Brain microvascular endothelial cell (primary cell): ENCODE results near the gene VRK3.

ENCODE experiments used
- DNase-seq: peaks from one replicate; pipeline ENCODE4 v3.0.0-alpha.2; 2020
- H3K27ac ChIP-seq: fragments of 250-450 bp; sonication (Bioruptor Pico); 2 replicates; pipeline ENCODE4 v1.5.1; 2020; ENCODE audit warnings: mild to moderate bottlenecking, moderate library complexity
- H3K27me3 ChIP-seq: fragments of 250-450 bp; sonication (Bioruptor Pico); replicated peaks from 2 replicates; pipeline ENCODE4 v1.5.1; 2020; ENCODE audit warnings: mild to moderate bottlenecking
- H3K36me3 ChIP-seq: fragments of 250-450 bp; sonication (Bioruptor Pico); replicated peaks from 2 replicates; pipeline ENCODE4 v1.5.1; 2020; ENCODE audit warnings: mild to moderate bottlenecking
- H3K4me3 ChIP-seq: 2 replicates; pipeline ENCODE4 v1.5.1; 2011; ENCODE audit warnings: low read depth, mild to moderate bottlenecking, control low read depth, low read length, moderate library complexity
- in situ Hi-C: cut with HindIII; loops from 2 replicates; pipeline ENCODE4 v1.10.0; 2017; ENCODE audit warnings: low sequenced_read_pairs, low pct_ligation_motif_present
- TF ChIP-seq, protein P1 (sequence below): IDR thresholded peaks from 2 replicates; pipeline ENCODE4 v1.5.1; 2011; ENCODE audit warnings: low read depth, mild to moderate bottlenecking, moderate library complexity, low read length, control low read depth, inconsistent platforms; ENCODE audit errors: missing control alignments

Gene VRK3

DNA sequence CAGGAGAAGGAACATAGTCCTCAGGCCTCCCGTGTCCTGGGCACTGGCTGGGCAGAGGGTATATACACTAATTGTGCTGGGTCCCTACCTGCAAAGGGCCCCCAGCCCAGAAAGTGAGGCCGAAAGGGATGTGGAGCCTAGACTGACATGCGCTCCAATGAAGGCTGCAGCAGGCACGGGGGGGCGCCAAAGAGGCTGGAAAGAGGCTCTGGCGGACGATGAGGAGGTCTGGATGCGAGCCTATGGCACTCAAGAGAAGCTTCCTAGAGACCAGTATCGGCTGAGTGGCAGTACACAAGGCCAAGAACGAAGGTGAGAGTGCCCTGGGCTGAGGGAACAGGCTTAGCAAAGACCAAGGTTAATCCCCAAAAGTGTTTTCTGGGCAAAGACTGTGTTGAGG is 16.6 kb downstream of the VRK3 start:
- TF ChIP-seq, protein P1, sequence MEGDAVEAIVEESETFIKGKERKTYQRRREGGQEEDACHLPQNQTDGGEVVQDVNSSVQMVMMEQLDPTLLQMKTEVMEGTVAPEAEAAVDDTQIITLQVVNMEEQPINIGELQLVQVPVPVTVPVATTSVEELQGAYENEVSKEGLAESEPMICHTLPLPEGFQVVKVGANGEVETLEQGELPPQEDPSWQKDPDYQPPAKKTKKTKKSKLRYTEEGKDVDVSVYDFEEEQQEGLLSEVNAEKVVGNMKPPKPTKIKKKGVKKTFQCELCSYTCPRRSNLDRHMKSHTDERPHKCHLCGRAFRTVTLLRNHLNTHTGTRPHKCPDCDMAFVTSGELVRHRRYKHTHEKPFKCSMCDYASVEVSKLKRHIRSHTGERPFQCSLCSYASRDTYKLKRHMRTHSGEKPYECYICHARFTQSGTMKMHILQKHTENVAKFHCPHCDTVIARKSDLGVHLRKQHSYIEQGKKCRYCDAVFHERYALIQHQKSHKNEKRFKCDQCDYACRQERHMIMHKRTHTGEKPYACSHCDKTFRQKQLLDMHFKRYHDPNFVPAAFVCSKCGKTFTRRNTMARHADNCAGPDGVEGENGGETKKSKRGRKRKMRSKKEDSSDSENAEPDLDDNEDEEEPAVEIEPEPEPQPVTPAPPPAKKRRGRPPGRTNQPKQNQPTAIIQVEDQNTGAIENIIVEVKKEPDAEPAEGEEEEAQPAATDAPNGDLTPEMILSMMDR: peak; percentile 59
- in situ Hi-C loops: no loop called here
- H3K27ac ChIP-seq: no peak overlapping the region
- no peak for DNase-seq
- peaks cover 48% of the 10 kb centered on the region for H3K36me3 ChIP-seq
- no peaks in the 10 kb centered on the region for H3K27me3 ChIP-seq
- H3K4me3 ChIP-seq: no peak overlapping the region

GRCh38 chr19:50007947-50008346 is 17.2 kb downstream of the VRK3 start:
- H3K27ac ChIP-seq: no peak overlapping the region
- H3K36me3 ChIP-seq: peaks cover 48% of the 10 kb centered on the region
- TF ChIP-seq, protein P1: no peak
- H3K4me3 ChIP-seq: no peak overlapping the region
- DNase-seq: no peak
- no peaks in the 10 kb centered on the region for H3K27me3 ChIP-seq
- in situ Hi-C loops: no loop called here

GRCh38 chr19:50007170-50007569 is 18.0 kb downstream of the VRK3 start:
- H3K4me3 ChIP-seq: no peak overlapping the region
- TF ChIP-seq, protein P1: no peak
- DNase-seq: no peak
- no peaks in the 10 kb centered on the region for H3K27me3 ChIP-seq
- H3K36me3 ChIP-seq: peaks cover 50% of the 10 kb centered on the region
- in situ Hi-C loops: no loop called here
- no peak overlapping the region for H3K27ac ChIP-seq

GRCh38 chr19:50005428-50005827 is 19.7 kb downstream of the VRK3 start:
- TF ChIP-seq, protein P1: no peak
- in situ Hi-C loops: no loop called here
- Histone ChIP-seq H3K4me3 (no peak overlapping the region), H3K27ac (no peak overlapping the region), H3K36me3 (peaks cover 61% of the 10 kb centered on the region), H3K27me3 (no peaks in the 10 kb centered on the region)
- DNase-seq: no peak

DNA sequence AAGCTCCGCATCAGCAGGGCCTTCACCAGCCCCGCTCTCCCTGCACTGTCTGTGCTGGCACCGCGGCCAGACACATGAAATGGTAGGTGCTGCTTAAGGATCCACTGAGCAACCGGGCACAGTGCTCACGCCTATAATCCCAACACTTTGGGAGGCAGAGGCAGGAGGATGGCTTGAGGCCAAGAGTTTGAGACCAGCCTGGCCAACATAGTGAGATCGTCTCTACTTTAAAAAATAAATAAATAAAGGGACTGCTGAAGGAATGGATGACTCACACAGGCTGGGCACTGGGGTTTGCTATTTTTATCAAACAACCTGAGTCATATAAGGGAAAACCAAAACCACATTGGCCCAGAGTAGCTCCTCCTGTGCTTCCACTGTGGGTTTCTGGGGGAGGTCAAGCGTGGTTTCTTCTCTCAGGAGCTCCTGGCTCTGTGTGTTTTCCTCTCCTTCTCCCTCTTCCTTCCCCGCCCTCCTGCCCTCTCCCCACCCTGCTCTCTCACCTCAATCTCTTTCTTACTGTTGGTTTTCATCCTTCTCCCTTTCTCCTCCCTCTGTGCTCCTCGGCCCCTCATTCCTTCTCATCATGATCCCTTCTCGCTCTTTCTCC is 21.3 kb downstream of the VRK3 start:
- TF ChIP-seq, protein P1: no peak
- in situ Hi-C loops: no loop called here

GRCh38 chr19:50003254-50003788 is 21.9 kb downstream of the VRK3 start:
- Histone ChIP-seq H3K27ac (no peak overlapping the region), H3K4me3 (no peak overlapping the region), H3K27me3 (no peaks in the 10 kb centered on the region), H3K36me3 (peaks cover 64% of the 10 kb centered on the region)
- in situ Hi-C loops: no loop called here
- no peak for DNase-seq
- TF ChIP-seq, protein P1: no peak

More for the DNA sequence above, 21.3 kb downstream of the VRK3 start:
- Histone ChIP-seq H3K36me3 (peaks cover 66% of the 10 kb centered on the region), H3K4me3 (no peak overlapping the region), H3K27ac (peak overlapping the region; percentile 27), H3K27me3 (no peaks in the 10 kb centered on the region)
- DNase-seq: peak; percentile 96
